CD4-positive, alpha-beta memory T cell (primary cell): Measurements from ENCODE around the gene POLG2. TPM values are rescaled to one million over a fixed set of nuclear protein-coding genes. Genes with fewer than 3 reads are reported as not detected.

Source experiments
- CTCF ChIA-PET: fragments of 350-600 bp; sonication (Branson Sonifier 250); formaldehyde crosslinking; loops from one replicate; lab custom pipeline; 2021; ENCODE audit warnings: inconsistent platforms; ENCODE audit not compliant: partially characterized antibody; lab: Charles Lee
- POLR2A ChIA-PET: fragments of 350-600 bp; sonication (Branson Sonifier 250); formaldehyde crosslinking; loops from one replicate; lab custom pipeline; 2021; ENCODE audit not compliant: partially characterized antibody; lab: Charles Lee
- DNase-seq, 5 donors: peaks; one replicate each; pipeline versions ENCODE4 v3.0.0 to v3.0.0-alpha.2; 2020 to 2022; ENCODE audit warnings: mixed read lengths in 1 of 5
- H3K27ac ChIP-seq: one replicate; pipeline ENCODE4 v1.7.0; 2013; ENCODE audit warnings: low read depth, low read length
- H3K27me3 ChIP-seq: 2 replicates; pipeline ENCODE4 v1.7.0; 2013; ENCODE audit warnings: mild to moderate bottlenecking, low read length, moderate library complexity; ENCODE audit not compliant: insufficient read depth
- H3K36me3 ChIP-seq: 2 replicates; pipeline ENCODE4 v1.7.0; 2013; ENCODE audit warnings: mild to moderate bottlenecking, low read length, moderate library complexity; ENCODE audit not compliant: insufficient read depth
- H3K4me1 ChIP-seq: 2 replicates; pipeline ENCODE4 v1.7.0; 2013; ENCODE audit warnings: mild to moderate bottlenecking, low read length, moderate library complexity; ENCODE audit not compliant: insufficient read depth
- H3K4me3 ChIP-seq, 2 donors: one replicate each; pipeline ENCODE4 v1.7.0; 2013; ENCODE audit warnings: low read length in 2 of 2, mild to moderate bottlenecking in 1 of 2
- H3K9me3 ChIP-seq, 2 donors: one replicate each; pipeline ENCODE4 v1.7.0; 2013; ENCODE audit warnings: low read length in 2 of 2, control low read depth in 1 of 2; ENCODE audit not compliant: control insufficient read depth in 1 of 2
- H3K27ac Mint-ChIP-seq, 7 donors: one replicate each; pipeline ENCODE4 v1.8.0; 2020 to 2021; ENCODE audit warnings: mixed read lengths in 7 of 7, mild to moderate bottlenecking in 6 of 7, inconsistent platforms in 3 of 7, moderate library complexity in 3 of 7
- H3K27me3 Mint-ChIP-seq, 2 donors: one replicate each; pipeline ENCODE4 v1.8.0; 2020 to 2021; ENCODE audit warnings: mixed read lengths in 2 of 2
- H3K36me3 Mint-ChIP-seq, 2 donors: one replicate each; pipeline ENCODE4 v1.8.0; 2020 to 2021; ENCODE audit warnings: mixed read lengths in 2 of 2, inconsistent platforms in 1 of 2, mild to moderate bottlenecking in 1 of 2
- H3K4me1 Mint-ChIP-seq, 4 donors: one replicate each; pipeline ENCODE4 v1.8.0; 2020 to 2021; ENCODE audit warnings: mixed read lengths in 4 of 4, mild to moderate bottlenecking in 1 of 4
- H3K4me3 Mint-ChIP-seq, 8 donors: one replicate each; pipeline ENCODE4 v1.8.0; 2020 to 2021; ENCODE audit warnings: mixed read lengths in 8 of 8, mild to moderate bottlenecking in 7 of 8, moderate library complexity in 6 of 8, inconsistent platforms in 3 of 8
- H3K9me3 Mint-ChIP-seq, 8 donors: one replicate each; pipeline ENCODE4 v1.8.0; 2020 to 2021; ENCODE audit warnings: mixed read lengths in 8 of 8, mild to moderate bottlenecking in 5 of 8, inconsistent platforms in 3 of 8, moderate library complexity in 1 of 8
- intact Hi-C: fragments of 100-400 bp; cut with micrococcal nuclease; formaldehyde crosslinking; loops from one replicate; pipeline ENCODE4 v1.15.1; 2023
- polyA plus RNA-seq, 2 donors: library from polyadenylated mRNA; unstranded; fragments of 300-500 nt; fragmentation: Illumina TruSeq; gene quantifications; one replicate each; pipeline ENCODE4 v1.2.3, GENCODE V29; 2021
- total RNA-seq, 2 experiments: library from RNA; stranded (reverse); gene quantifications; one replicate each; pipeline ENCODE4 v1.2.3, GENCODE V29; 2021

Gene POLG2
- total and polyA plus RNA-seq, 4 experiments from 2014 or later: 3.0 to 60.0 (median 32.1) TPM

DNA sequence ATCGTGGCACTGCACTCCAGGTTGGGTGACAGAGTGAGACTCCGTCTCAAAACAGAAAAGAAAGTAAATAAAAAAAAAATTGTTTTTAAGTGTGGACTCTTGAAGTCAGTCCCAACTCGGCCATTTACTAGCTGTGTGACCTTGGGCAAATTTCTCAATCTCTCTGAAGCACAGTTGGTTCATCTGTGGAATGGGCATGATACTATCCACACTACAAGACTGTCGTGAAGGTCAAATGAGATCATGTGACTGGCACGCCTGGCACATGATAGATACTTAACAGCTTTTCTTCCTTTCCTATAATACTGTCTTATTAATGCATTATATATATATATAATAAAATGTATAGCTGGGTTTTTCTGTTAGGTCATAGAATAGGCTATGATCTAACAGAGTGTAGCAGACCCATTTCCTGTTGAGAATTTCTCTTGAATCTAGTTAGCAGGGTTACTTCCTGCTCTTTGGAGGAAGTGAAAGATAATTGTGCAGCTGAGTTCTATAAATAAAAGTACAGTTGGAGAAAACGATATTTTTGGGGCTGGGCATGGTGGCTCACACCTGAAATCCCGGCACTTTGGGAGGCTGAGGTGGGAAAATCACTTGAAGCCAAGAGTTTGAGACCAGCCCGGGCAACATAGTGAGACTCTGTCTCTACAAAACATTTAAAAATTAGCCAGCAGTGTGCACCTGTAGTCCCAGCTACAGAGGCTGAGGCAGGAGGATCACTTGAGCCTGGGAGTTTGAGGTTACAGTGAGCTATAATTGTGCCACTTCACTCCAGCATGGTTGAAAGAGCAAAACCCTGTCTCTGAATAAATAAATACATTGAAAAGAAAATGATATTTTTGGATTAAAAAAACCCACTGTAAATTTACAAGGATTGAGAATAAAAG is 40.6 kb downstream of the POLG2 start:
- ChIA-PET POLR2A (interaction anchor here (0.9 to 5.8 kb wide), 10 partner anchors 13 to 682 kb away, joined by 3 to 45 read pairs (median 4); partner anchors contain the start of genes CEP95, DDX42, DDX5 and POLG2), CTCF (interaction anchor here (1.1 to 4.3 kb wide), 2 partner anchors 36 kb away, joined by 3 to 25 read pairs; no protein-coding TSS in a partner anchor)
- no peaks in the 10 kb centered on the region for H3K27me3 Mint-ChIP-seq
- H3K36me3 ChIP-seq: no peaks in the 10 kb centered on the region
- H3K4me1 Mint-ChIP-seq: peaks cover 8 to 23% (median 17%) of the 10 kb centered on the region in 4 donors
- intact Hi-C loops: no loop called here
- no peaks in the 10 kb centered on the region for H3K9me3 ChIP-seq
- H3K27ac ChIP-seq: no peak overlapping the region
- H3K36me3 Mint-ChIP-seq: no peaks in the 10 kb centered on the region
- no peak overlapping the region for H3K4me3 ChIP-seq
- DNase-seq: peak in 3 of 5 donors; percentile 10 to 21 (median 19)
- H3K27ac Mint-ChIP-seq: peak overlapping the region in 6 of 7 donors; percentile 61 to 92 (median 85)
- peak overlapping the region in 7 of 8 donors; percentile 32 to 67 (median 62) for H3K4me3 Mint-ChIP-seq
- no peaks in the 10 kb centered on the region for H3K27me3 ChIP-seq
- H3K9me3 Mint-ChIP-seq: no peaks in the 10 kb centered on the region
- H3K4me1 ChIP-seq: peaks cover 17% of the 10 kb centered on the region

DNA sequence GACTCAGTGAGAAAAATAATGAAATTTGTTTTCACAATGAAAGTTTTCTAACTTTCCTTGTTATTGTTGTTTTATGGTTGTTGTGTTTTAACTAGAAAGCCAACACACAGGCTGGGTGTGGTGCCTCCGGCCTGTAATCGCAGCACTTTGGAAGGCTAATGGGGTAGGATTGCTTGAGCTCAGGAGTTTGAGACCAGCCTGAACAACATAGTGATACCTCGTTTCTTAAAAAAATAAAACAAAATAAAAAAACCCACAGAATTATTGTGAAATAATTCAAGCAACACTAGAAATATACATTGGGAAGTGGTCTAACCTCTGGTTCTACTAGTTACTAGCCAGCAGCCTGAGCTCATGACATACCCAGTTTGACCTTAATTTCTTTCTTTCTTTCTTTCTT is 47.3 kb downstream of the POLG2 start:
- Histone ChIP-seq H3K27ac (no peak overlapping the region), H3K36me3 (no peaks in the 10 kb centered on the region), H3K9me3 (no peaks in the 10 kb centered on the region), H3K4me1 (no peaks in the 10 kb centered on the region), H3K27me3 (no peaks in the 10 kb centered on the region), H3K4me3 (no peak overlapping the region)
- no peak for DNase-seq
- intact Hi-C loops: no loop called here
- Mint-ChIP-seq H3K9me3 (no peaks in the 10 kb centered on the region), H3K4me1 (peaks cover 2 to 11% (median 4%) of the 10 kb centered on the region in 4 donors), H3K4me3 (peak overlapping the region in 1 of 8 donors; percentile 2), H3K36me3 (no peaks in the 10 kb centered on the region), H3K27ac (no peak overlapping the region), H3K27me3 (no peaks in the 10 kb centered on the region)
- POLR2A ChIA-PET: no interaction called here
- CTCF ChIA-PET: interaction anchor here (0.8 to 1.4 kb wide), 3 partner anchors 29 to 41 kb away, joined by 3 to 6 read pairs (median 3); no protein-coding TSS in a partner anchor

DNA sequence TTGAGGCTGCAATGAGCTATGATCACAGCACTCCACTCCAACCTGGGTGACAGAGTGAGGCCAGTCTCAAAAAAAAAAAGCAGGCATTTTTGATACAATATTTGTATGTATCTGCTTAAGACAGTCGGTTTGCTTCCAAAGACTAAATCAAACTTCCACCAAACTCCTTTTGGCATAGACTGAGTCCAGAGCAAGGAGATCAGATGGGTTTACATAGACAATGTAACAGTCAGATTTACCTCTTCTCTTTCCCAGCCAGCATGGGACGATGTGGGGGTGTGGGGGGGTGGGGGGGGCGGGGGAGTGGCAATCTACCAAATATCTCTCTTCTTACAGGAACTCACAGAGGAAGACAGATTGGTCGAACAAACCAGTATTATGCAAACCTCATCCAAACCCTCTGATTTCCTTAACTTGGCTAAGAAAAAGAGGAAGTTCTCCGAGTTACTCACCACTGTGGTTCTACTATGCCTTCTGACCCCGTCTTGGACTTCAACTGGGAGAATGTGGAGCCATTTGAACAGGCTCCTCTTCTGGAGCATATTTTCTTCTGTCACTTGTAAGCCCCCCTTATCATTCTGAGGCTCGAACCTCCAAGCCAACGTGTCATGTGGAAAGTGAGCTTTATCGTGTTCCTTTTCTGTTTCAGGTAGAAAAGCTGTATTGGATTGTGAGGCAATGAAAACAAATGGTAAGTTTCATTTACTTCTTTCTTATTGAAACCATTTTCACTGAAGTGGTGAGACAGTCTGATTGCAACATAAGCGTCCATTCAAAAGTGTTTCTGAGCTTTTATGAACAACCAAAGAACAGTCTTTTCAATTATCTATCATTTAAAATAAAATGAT is 48.0 kb downstream of the POLG2 start, which contains the start of gene MILR1:
MILR1 (plus strand) TSS at position 451 of the 848 bp plus-strand sequence; CDS start at position 505, 54 bp downstream.
- Mint-ChIP-seq H3K4me3 (peak within 1 kb of the TSS in 3 of 8 donors; percentile 29 to 57 (median 40)), H3K27ac (peak within 1 kb of the TSS in 2 of 7 donors; percentile 74 to 78)

DNA sequence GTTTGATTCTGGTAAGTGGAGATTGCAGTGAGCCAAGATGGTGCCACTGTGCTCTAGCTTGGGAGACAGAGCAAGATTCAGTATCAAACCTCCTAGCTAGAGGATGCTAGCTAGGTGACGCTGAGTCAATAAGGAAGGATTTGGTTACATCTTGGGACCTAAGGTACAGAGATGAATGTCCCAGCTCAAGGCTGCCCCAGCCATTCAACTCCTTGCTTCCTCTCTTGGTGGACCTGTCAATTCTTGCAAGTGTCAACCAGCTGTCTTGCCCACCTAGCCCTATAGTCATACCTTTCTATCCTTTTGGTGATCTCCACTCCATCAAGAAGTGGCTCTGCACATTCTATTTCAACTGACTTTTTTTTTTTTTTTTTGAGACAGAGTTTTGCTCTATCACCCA is 49.3 kb downstream of the POLG2 start:
- no peaks in the 10 kb centered on the region for H3K27me3 ChIP-seq
- Mint-ChIP-seq H3K36me3 (no peaks in the 10 kb centered on the region), H3K4me1 (peaks cover 9 to 24% (median 14%) of the 10 kb centered on the region in 4 donors), H3K27me3 (no peaks in the 10 kb centered on the region), H3K27ac (peak overlapping the region in 1 of 7 donors; percentile 36), H3K4me3 (no peak overlapping the region), H3K9me3 (no peaks in the 10 kb centered on the region)
- ChIA-PET CTCF (interaction anchor here (0.8 to 1.7 kb wide), 3 partner anchors 26 to 45 kb away, joined by 3 to 4 read pairs (median 3); no protein-coding TSS in a partner anchor), POLR2A (no interaction called here)
- intact Hi-C loops: no loop called here
- no peak for DNase-seq
- H3K27ac ChIP-seq: no peak overlapping the region
- no peak overlapping the region for H3K4me3 ChIP-seq
- H3K36me3 ChIP-seq: no peaks in the 10 kb centered on the region
- H3K9me3 ChIP-seq: no peaks in the 10 kb centered on the region
- peaks cover 9% of the 10 kb centered on the region for H3K4me1 ChIP-seq

More for the DNA sequence above, 48.0 kb downstream of the POLG2 start, which contains the start of gene MILR1:
- Mint-ChIP-seq H3K27me3 (no peaks in the 10 kb centered on the region), H3K4me1 (peaks cover 2 to 13% (median 4%) of the 10 kb centered on the region in 4 donors), H3K36me3 (no peaks in the 10 kb centered on the region), H3K9me3 (no peaks in the 10 kb centered on the region)
- H3K9me3 ChIP-seq: no peaks in the 10 kb centered on the region
- H3K36me3 ChIP-seq: no peaks in the 10 kb centered on the region
- ChIA-PET POLR2A (no interaction called here), CTCF (interaction anchor here (0.8 to 1.4 kb wide), 3 partner anchors 28 to 42 kb away, joined by 3 to 6 read pairs (median 3); no protein-coding TSS in a partner anchor)
- no peaks in the 10 kb centered on the region for H3K4me1 ChIP-seq
- no peaks in the 10 kb centered on the region for H3K27me3 ChIP-seq
- no peak for DNase-seq
- no peak within 1 kb of the TSS for H3K4me3 ChIP-seq
- intact Hi-C loops: no loop called here
- H3K27ac ChIP-seq: no peak within 1 kb of the TSS

DNA sequence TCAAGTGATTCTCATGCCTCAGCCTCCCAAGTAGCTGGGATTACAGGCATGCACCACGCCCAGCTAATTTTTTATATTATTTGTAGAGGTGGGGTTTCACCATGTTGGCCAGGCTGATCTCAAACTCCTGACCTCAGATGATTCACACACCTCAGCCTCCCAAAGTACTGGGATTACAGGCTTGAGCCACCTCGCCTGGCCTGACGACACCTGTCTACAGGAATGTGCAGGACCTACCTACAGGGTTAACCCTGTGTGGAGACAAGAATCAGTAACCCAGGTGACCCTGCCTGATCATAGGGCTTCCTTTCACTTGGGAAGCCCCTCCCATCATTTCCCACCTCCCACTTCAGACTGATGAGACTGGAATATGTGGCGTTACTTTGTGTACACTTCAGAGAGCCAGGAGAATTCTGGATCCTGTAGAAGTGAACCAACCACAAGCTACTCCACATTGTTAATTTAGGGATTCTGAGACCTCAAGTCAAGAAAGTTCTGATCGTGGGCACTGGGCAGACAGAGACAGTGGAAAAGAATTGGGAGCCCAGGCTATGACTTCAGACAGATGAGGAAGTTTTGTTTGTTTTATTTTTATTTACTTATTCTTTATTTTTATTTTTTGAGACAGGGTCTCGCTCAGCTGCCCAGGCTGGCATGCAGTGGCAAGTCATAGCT is 53.6 kb downstream of the POLG2 start:
- Histone ChIP-seq H3K9me3 (peaks cover 0 to 5% of the 10 kb centered on the region in 2 donors), H3K36me3 (no peaks in the 10 kb centered on the region), H3K27me3 (no peaks in the 10 kb centered on the region), H3K4me3 (no peak overlapping the region), H3K27ac (no peak overlapping the region), H3K4me1 (peaks cover 26% of the 10 kb centered on the region)
- H3K9me3 Mint-ChIP-seq: peaks cover 0 to 20% (median 13%) of the 10 kb centered on the region in 8 donors
- ChIA-PET POLR2A (interaction anchor here (0.7 to 3.2 kb wide), 4 partner anchors 13 to 63 kb away, joined by 3 to 27 read pairs (median 4); partner anchors contain the start of genes CEP95, DDX5 and POLG2), CTCF (interaction anchor here (0.7 to 3.0 kb wide), 4 partner anchors 24 to 49 kb away, joined by 3 to 15 read pairs (median 4); no protein-coding TSS in a partner anchor)
- peak overlapping the region in 3 of 7 donors; percentile 66 to 95 (median 92) for H3K27ac Mint-ChIP-seq
- peak overlapping the region in 2 of 8 donors; percentile 87 to 92 for H3K4me3 Mint-ChIP-seq
- no peak for DNase-seq
- H3K36me3 Mint-ChIP-seq: peaks cover 3 to 4% of the 10 kb centered on the region in 2 donors
- peaks cover 13 to 38% (median 26%) of the 10 kb centered on the region in 4 donors for H3K4me1 Mint-ChIP-seq
- intact Hi-C loops: no loop called here
- no peaks in the 10 kb centered on the region for H3K27me3 Mint-ChIP-seq

DNA sequence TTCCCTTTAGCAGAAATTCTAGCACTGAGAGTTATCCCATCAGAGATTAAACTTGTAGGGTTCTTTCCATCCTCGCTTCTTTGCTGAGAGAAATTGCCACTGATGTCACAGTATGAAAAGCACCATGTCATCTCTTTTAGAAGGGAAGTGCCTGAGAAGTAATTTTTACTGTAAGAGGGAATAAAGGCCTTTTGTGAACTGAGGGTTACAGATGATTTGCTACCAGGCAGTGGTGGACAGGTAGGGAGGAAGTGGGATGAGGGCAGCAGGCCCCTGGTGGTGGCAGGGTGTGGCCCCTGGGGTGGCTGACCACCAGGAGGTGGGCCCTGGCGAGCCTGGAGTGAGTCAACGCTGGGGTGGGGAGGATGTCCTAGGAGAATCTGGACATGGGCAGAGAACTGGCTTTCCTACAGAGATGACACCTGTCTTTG is 54.3 kb downstream of the POLG2 start:
- DNase-seq: no peak
- Histone ChIP-seq H3K27ac (peak overlapping the region; percentile 28), H3K4me3 (peak overlapping the region in 1 of 2 donors; percentile 39), H3K27me3 (no peaks in the 10 kb centered on the region), H3K4me1 (peaks cover 26% of the 10 kb centered on the region), H3K36me3 (no peaks in the 10 kb centered on the region), H3K9me3 (peaks cover 0 to 12% of the 10 kb centered on the region in 2 donors)
- ChIA-PET CTCF (interaction anchor here (0.7 to 3.0 kb wide), 5 partner anchors 23 to 50 kb away, joined by 3 to 15 read pairs (median 3); no protein-coding TSS in a partner anchor), POLR2A (interaction anchor here (1.2 to 3.2 kb wide), 4 partner anchors 14 to 63 kb away, joined by 3 to 27 read pairs (median 8); partner anchors contain the start of genes CEP95, DDX5 and POLG2)
- Mint-ChIP-seq H3K4me1 (peaks cover 13 to 38% (median 26%) of the 10 kb centered on the region in 4 donors), H3K27ac (peak overlapping the region; percentile 76 to 95 (median 92)), H3K4me3 (peak overlapping the region; percentile 72 to 92 (median 84)), H3K9me3 (peaks cover 0 to 26% (median 19%) of the 10 kb centered on the region in 8 donors), H3K36me3 (peaks cover 3 to 8% of the 10 kb centered on the region in 2 donors), H3K27me3 (no peaks in the 10 kb centered on the region)
- intact Hi-C loops: no loop called here
